SW480 (cell line): ENCODE measurements around the gene CNTRL.
"Not testable (repeated sequence)": the region's sequence is repeated elsewhere in the genome, so short reads cannot be mapped to it uniquely, and the experiment has no call there.

ENCODE experiments used
- DNase-seq: peaks from one replicate; pipeline ENCODE4 v3.0.0-alpha.2; 2016; ENCODE audit warnings: low spot score

CNTRL gene

DNA sequence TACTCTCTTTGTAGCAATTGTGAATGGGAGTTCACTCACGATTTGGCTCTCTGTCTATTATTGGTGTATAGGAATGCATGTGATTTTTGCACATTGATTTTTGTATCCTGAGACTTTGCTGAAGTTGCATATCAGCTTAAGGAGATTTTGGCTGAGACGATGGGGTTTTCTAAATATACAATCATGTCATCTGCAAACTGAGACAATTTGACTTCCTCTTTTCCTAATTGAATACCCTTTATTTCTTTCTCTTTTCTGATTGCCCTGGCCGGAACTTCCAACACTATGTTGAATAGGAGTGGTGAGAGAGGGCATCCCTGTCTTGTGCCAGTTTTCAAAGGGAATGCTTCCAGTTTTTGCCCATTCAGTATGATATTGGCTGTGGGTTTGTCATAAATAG, 54.6 kb downstream of the CNTRL start:
- not testable (repeated sequence) for DNase-seq

DNA sequence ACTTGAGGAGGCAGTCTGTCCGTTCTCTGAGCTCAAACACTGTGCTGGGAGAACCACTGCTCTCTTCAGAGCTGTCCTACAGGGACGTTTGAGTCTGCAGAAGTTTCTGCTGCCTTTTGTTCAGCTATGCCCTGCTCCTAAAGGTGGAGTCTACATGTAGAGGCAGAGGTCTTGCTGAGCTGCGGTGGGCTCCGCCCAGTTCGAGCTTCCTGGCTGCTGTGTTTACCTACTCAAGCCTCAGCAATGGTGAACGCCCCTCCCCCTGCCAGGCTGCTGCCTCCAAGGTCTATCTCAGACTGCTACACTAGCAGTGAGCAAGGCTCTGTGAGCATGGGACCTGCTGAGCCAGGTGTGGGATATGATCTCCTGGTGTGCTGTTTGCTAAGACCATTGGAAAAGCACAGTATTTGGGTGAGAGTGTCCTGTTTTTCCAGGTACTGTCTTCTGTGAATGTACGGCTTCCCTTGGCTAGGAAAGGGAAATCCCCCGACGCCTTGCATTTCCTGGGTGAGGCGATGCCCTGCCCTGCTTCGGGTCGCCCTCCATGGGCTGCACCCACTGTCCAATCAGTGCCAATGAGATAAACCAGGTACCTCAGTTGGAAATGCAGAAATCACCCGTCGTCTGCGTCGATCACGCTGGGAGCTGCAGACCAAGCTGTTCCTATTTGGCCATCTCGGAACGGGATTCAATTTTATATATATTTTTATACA, 58.5 kb downstream of the CNTRL start:
- peak; percentile 21 for DNase-seq

DNA sequence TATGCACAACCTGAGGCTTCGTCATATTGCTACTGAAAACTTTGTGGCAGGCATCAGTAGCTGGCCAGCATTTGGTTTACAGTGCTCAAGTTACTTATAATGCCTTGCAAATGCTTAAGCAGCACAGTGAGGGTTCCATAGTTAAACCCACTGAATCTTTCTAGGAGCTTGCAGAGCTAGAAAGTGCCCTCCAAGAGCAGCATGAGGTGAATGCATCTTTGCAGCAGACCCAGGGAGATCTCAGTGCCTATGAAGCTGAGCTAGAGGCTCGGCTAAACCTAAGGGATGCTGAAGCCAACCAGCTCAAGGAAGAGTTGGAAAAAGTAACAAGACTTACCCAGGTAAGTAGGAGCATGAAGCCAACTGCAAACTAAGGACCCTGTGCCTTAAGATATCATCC, 60.9 kb downstream of the CNTRL start:
- DNase-seq, result no peak

DNA sequence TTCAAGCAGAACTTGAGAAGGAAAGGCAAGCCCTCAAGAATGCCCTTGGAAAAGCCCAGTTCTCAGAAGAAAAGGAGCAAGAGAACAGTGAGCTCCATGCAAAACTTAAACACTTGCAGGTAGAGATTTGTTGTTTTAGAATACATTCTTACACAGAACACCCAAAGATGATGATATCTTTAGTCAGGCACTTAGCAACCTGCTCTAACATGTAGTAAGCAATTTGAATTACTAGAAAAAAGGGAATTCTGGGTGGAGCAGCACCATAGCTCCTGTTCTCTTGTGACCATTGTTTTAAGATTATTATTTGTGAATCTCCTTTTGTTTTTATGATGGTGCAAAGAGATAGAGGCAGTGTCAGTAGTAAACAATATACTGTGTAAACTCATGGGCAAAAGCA, 63.8 kb downstream of the CNTRL start:
- no peak for DNase-seq

DNA sequence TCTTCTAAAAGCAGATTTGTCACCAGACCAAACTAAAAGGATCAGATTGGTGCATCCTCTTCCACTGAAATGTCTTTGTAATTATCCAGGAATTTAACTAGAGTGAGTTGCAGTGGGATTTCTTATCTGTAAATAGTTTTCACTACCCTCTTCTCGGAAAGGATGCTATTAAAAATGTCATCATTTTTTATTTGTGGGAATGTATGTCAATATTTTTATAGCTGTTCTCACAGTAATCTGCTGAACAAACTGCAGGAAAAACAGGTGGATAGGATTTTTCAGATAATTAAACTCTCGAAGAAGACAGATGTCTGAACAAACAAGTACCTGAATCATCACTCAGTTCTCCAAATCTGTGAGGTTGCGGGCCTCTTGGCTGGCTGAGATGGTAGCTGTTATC, 64.2 kb downstream of the CNTRL start:
- DNase-seq, result no peak

DNA sequence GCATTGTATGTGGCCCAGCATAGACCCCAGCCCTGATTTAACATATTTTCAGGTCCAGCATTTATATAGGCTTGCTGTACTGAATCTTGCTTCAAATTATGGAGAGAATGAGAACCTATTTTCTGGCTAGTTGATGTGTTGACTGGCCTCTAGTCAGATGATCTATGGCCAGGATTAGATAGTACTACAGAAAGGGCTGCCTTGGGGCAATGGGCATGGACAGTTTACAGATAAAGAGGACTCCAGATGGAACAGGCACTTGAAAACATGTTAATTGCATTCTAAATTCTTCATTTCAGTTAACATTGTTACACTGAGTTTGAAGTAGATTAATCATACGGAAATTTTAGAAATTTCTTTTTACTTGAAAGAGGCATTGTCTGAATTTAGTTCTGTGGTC, 65.4 kb downstream of the CNTRL start:
- no peak for DNase-seq

DNA sequence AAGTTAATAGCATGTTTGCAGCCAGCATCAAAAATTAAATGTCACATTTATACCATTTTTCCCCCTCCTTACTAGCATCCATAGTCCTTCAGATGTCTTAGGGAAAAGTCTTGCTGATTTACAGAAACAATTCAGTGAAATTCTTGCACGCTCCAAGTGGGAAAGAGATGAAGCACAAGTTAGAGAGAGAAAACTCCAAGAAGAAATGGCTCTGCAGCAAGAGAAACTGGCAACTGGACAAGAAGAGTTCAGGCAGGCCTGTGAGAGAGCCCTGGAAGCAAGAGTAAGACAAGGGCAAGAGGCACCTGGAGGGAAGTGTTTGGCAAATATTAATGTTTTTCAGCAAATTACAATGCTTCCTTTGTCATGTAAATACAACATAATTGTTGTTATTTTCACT, 66.6 kb downstream of the CNTRL start:
- DNase-seq, result no peak

DNA sequence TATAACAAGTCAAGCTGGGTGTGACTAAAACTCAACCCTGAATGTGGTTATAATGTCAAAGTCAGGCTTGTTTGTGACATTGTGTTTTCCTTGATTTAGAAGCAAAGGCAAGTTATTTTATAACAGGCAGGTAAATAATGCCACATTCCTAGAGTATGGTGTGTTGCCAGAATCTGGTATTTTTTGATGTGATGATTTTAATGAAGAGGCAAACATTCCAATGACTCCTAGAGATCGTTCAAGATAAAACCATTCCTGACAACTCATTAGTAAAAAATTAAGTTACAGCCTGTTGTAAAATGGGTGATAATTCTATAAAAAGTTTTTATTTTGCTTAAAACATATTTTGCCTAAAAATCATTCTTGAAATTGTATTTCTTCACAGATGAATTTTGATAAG, 67.0 kb downstream of the CNTRL start:
- DNase-seq, result no peak

DNA sequence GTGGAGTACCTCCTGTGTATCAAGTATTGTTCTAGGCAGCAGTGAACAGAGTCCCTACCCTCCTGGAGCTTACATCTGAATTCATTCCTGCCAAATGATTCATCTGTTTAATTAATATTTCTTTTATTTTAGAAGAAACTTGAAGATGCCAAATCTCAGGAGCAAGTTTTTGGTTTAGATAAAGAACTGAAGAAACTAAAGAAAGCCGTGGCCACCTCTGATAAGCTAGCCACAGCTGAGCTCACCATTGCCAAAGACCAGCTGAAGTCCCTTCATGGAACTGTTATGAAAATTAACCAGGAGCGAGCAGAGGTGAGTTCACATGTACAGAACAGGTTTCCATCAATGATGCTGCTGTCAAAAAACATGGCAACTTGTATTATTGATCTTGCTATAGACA, 69.0 kb downstream of the CNTRL start:
- no peak for DNase-seq

DNA sequence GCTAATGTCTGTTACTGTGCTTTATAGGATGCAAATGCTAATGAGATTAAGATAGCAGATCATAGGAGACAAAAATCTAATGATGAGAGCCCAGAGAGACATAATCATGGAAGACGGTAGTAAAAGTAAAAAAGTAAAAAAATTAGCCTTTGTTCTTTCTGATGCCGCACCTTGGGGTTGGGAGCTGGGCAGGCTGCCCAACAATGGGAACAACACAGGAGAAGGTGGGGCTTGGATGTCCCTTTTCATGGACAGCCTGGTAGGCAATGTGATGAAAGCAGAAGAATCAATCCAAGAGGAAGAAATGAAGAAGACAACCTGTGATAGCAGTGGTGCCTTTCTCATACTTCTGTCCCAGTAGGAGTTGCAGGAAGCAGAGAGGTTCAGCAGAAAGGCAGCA, 69.7 kb downstream of the CNTRL start:
- DNase-seq, result no peak

DNA sequence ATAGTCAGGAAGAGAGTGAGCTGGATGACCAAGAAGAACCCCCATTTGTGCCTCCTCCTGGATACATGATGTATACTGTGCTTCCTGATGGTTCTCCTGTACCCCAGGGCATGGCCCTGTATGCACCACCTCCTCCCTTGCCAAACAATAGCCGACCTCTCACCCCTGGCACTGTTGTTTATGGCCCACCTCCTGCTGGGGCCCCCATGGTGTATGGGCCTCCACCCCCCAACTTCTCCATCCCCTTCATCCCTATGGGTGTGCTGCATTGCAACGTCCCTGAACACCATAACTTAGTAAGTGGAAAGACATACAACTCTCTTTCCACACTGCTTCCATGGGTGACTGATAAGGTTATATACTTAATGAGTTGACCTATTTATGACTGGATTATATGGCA, 75.4 kb downstream of the CNTRL start:
- DNase-seq, result no peak

DNA sequence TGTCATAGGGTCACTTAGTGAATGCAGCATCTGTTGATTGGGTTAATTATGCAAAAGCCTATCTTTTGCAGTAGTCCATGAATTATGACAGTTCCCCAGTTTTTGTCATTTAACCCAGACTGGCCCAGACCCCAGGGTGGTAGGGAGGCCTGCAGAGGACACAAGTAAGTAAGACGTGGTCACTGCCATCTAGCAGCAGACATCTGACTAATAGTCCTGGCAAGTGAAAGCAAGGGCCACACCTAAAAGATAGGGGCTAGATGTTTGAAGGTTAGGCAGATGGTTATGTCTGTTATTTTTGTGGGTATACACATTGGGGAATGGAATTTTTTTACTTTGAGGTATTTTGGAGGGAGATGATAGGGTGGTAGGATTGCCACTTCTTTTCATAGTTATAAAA, 78.9 kb downstream of the CNTRL start:
- DNase-seq, result no peak

DNA sequence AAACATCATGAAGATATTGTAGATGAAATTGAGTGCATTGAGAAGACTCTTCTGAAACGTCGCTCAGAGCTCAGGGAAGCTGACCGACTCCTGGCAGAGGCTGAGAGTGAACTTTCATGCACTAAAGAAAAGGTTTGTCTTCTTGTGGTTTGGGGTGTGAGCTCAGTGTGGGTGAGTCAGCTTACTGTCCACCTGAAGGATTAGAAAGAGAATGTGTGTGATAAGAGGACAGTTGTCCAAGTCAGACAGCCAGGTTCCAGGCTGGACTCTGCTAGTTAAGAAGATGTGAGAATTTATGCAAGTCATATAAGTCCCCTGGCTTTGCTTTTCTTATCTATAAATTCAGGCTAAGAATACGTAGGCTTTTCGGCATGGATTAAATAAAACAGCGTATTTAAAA, 80.0 kb downstream of the CNTRL start:
- DNase-seq, result peak; percentile 58

DNA sequence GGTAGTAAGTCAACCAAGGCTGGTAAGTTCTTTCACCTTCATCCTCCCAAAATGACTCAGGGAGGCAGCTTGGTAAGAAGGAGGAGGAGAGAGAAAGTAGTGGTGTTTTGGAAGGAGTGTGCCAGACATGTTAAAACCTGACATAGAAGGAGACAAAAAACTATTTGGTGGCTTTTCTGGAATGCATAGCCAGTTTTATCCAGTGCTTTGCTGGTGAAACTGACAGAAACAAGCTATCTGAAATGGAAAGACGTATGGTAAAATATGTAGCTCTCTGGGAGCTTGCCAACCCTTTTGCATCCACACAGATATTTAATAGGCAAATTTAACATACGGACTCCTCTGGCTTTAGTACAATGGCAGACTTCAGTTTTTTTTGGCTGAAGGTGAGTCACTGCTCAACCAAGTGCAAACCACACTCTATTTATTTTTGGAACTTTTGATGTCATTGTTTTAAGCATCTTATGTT, 81.5 kb downstream of the CNTRL start:
- peak; percentile 35 for DNase-seq

DNA sequence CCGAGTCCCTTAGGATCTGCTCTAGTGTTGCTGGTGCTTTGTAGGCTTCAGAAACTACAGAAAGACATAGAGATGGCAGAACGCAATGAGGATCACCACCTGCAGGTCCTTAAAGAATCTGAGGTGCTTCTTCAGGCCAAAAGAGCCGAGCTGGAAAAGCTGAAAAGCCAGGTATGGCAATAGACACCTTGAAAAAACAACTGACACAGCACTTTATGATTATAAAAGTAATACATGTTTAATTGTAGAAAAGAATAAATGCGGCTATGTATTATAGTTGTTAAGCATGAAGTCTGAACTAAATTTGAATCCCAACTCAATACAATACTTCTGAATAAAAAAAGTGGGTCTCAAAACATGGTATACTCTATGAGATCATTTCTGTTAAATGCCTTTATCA, 83.2 kb downstream of the CNTRL start:
- no peak for DNase-seq

DNA sequence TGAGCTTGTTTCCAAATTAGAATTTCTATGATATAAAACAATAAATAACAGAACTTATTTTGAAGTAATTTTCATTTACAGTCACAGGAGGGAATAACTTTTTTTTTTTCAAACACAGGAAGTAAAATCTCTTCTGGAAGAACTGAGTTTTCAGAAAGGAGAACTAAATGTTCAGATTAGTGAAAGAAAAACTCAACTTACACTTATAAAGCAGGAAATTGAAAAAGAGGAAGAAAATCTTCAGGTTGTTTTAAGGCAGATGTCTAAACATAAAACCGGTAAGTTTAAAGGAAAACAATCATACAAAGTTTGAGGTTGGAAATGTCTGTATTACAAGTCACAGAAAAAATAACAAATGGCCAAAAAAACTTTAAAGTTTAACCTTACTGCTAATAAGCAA, 85.3 kb downstream of the CNTRL start:
- no peak for DNase-seq

DNA sequence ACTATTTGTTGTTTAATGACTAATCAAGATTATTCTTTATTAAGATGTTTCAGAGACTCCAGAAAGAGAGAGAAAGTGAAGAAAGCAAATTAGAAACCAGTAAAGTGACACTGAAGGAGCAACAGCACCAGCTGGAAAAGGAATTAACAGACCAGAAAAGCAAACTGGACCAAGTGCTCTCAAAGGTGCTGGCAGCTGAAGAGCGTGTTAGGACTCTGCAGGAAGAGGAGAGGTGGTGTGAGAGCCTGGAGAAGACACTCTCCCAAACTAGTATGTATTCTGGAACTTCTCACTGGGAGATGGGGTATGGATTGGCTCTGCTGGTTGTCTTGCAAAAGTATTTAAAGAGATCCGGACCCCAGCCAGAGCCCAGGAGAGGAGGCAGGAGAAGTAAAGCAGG, 93.3 kb downstream of the CNTRL start:
- DNase-seq, result no peak

DNA sequence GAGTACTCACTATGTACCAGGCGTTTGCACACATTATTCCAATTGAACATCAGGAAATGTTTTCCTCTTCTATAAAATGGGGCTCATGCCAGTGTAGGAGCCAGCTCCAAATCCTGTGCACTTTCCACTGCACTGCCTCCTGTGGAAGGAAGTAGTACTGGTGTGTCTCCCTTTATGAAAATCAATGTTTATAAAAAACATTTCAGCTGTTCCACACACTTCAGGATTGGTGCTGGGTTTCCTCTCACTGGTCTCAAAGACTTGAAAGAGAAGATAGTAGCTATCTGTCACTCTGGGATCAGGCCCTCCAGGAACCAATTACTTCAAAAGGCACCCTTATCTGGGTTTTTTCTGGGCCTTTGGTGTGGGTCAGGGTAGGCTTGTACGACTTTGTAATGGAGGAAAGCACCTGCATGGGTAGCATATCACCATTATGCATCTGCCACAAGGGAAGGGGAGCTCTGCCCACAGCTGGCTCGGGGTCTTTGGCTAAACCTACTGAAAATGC, 94.4 kb downstream of the CNTRL start:
- peak; percentile 10 for DNase-seq

DNA sequence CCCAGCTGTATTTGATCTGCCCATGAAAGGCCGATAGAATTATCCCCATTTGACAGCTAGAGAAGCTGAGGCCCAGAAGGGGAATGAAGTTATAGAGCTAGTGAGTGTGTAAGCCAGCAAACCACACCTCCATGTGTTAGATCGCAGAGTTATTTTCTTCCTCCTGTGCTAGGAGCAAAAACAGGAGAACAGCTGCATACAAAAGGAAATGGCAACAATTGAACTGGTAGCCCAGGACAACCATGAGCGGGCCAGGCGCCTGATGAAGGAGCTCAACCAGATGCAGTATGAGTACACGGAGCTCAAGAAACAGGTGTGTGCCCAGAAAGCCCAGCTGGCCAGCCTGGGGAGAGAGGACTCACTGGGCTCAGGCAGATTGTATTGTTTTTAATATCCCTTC, 96.5 kb downstream of the CNTRL start:
- DNase-seq, result no peak

DNA sequence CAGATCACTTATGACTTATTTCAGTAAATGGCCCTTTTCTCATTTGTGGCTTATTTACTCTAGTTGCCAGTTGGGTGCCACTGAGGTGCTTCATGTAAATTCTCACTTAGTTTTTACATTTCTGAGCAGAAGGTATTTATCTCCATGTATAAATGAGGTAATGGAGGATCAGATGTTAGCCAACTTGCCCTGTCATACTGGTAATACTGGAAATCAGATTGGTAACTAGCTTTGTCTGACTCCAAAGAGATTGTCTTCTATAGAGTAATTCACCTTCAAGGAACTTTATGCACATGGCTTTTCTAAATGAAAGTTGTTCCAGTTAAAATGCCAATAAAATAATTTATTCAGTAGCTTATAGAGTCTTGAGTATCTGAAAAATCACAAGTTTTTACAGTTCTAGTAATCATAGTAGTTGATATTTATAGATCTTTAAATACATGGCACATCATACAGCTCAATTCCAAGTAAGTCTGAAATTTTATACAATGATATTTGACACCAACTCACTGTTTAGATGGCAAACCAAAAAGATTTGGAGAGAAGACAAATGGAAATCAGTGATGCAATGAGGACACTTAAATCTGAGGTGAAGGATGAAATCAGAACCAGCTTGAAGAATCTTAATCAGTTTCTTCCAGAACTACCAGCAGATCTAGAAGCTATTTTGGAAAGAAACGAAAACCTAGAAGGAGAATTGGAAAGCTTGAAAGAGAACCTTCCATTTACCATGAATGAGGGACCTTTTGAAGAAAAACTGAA, 98.2 kb downstream of the CNTRL start:
- DNase-seq, result no peak

DNA sequence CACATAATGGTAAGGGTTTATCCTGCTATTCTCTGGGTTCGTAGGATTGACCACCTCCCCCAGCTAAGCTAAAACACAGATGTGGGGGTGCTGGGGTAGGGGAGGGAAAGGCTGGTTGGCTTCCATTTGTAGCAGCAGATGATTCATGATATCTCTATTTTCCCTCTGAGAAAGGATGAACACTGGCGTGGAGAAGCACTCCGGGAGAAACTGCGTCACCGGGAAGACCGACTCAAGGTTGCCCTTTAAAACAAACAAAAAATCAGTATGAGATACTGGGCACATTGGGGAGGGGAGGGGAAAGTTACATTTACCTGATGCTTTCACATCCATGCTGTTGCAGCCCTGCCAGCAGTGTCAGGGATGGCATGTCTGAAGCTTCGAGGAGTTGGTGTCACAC, 98.7 kb downstream of the CNTRL start:
- no peak for DNase-seq

DNA sequence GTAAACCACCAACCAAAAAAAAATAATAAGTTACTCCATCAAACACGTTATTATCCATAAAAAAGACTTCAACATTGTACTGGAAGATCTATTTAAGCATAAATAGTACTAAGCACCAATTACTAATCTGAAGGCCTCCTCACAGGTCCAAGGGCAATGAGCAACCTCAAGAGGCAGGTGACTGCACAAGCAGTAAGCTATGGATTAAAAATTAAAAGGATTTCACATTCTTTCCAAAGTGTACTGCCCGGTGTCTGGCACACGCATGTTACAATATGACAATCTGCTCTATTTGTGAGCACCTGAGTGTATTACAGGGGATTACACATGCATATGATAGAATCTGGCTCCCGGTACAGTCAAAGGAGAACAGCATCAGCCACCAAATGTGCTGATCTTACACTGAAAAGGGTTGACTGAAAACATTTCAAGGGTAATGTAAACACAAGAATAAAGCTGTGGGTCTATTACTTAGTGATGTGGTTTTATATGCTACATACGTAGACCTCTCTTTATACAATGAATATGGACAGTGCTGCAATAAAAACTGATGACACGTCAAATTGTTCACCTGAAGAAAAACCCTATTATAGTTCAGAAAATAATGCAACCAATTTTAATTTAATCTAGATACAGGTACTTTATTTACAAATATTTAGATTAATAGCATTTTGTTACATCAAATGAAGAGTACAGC, 104.1 kb downstream of the CNTRL start:
- DNase-seq, result no peak

DNA sequence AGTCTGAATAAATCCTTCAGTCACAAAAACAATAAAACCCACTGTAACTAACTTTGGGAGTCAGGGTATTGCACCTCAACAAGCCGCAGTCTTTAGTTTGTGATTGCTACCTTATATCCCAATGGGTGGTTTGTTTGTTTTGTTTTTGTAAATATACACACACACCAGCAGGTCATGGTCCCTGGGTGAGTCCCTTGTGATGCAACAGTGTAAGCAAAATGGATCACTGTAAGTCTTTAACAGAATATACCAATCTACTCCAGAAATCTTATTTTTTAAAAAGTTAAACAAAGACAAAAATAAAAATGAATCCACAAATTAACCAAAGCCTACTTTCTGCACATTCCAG, 104.6 kb downstream of the CNTRL start:
- not testable (repeated sequence) for DNase-seq
